Thyroid gland (tissue), 4 donors: ENCODE measurements around the gene FBXO44.

Source experiments
- CTCF ChIP-seq, 6 experiments: fragments of 200-600 bp in 3 of 6; fragments of 450-650 bp in 3 of 6; sonication (generic) in 3 of 6; IDR thresholded peaks; one replicate each; pipeline ENCODE4 v1.5.1; 2016 to 2019; ENCODE audit warnings: antibody characterized with exemption in 6 of 6, mild to moderate bottlenecking in 2 of 6, inconsistent platforms in 1 of 6, moderate library complexity in 1 of 6
- POLR2A ChIP-seq, 2 donors: fragments of 450-650 bp; IDR thresholded peaks; one replicate each; pipeline ENCODE4 v1.6.1; 2017; ENCODE audit warnings: antibody characterized with exemption in 2 of 2, mild to moderate bottlenecking in 2 of 2, moderate library complexity in 1 of 2

GRCh38 chr1:11653101-11653860 lies 1.4 kb upstream of the FBXO44 start:
- no peak for TF ChIP-seq POLR2A (IDR thresholded peaks at IDR 0.05)
- TF ChIP-seq CTCF (IDR thresholded peaks at IDR 0.05): no peak
